ENCODE data around the gene MIR17HG.
"Not testable (repeated sequence)": the region's sequence is repeated elsewhere in the genome, so short reads cannot be mapped to it uniquely, and the experiment has no call there.

MIR17HG gene

GRCh38 chr13:91347996-91348905 is 764 bp downstream of the MIR17HG start:
- peak; percentile 20 for DNase-seq

- peak; percentile 71 for DNase-seq
Observed at GRCh38 chr13:91348906-91349435, 1.5 kb downstream of the MIR17HG start.

- DNase-seq, result no peak
Observed at GRCh38 chr13:91349992-91350911, 2.8 kb downstream of the MIR17HG start.

- DNase-seq, result no peak
Observed at GRCh38 chr13:91351123-91351522, 3.6 kb downstream of the MIR17HG start.

- no peak for DNase-seq
Observed at GRCh38 chr13:91351980-91352379, 4.5 kb downstream of the MIR17HG start.

GRCh38 chr13:91352891-91353290 is 5.4 kb downstream of the MIR17HG start:
- DNase-seq, result not testable (repeated sequence)

GRCh38 chr13:91353494-91353893 is 6.0 kb downstream of the MIR17HG start:
- DNase-seq, result no peak

GRCh38 chr13:91355099-91355825 is 7.8 kb downstream of the MIR17HG start:
- no peak for DNase-seq

GRCh38 chr13:91355826-91356710 is 8.6 kb downstream of the MIR17HG start:
- no peak for DNase-seq

GRCh38 chr13:91356919-91357612 is 9.6 kb downstream of the MIR17HG start:
- DNase-seq, result no peak

GRCh38 chr13:91357613-91358386 is 10.3 kb downstream of the MIR17HG start:
- no peak for DNase-seq

- no peak for DNase-seq
Observed at GRCh38 chr13:91358387-91358782, 10.9 kb downstream of the MIR17HG start.

GRCh38 chr13:91359111-91359510 is 11.6 kb downstream of the MIR17HG start:
- DNase-seq, result no peak

- DNase-seq, result no peak
Observed at GRCh38 chr13:91359631-91360030, 12.1 kb downstream of the MIR17HG start.

GRCh38 chr13:91360246-91360751 is 12.8 kb downstream of the MIR17HG start:
- no peak for DNase-seq

GRCh38 chr13:91361755-91362271 is 14.3 kb downstream of the MIR17HG start:
- no peak for DNase-seq

GRCh38 chr13:91362908-91363307 is 15.4 kb downstream of the MIR17HG start:
- no peak for DNase-seq

- DNase-seq, result no peak
Observed at GRCh38 chr13:91368101-91368500, 20.6 kb downstream of the MIR17HG start.

- DNase-seq, result no peak
Observed at GRCh38 chr13:91368676-91369440, 21.4 kb downstream of the MIR17HG start.
